Stimulated activated CD4-positive, alpha-beta T cell treated with anti-CD3 and anti-CD28 coated beads, Interleukin-15, amount 100 ng/mL, for 48 hours (primary cell): Measurements from ENCODE around the gene PLEK.
"Not testable (repeated sequence)": the region's sequence is repeated elsewhere in the genome, so short reads cannot be mapped to it uniquely, and the experiment has no call there.

Source experiments
- DNase-seq, 2 donors: peaks; one replicate each; pipeline ENCODE4 v3.0.0-alpha.2; 2020; ENCODE audit warnings: low read depth in 2 of 2

PLEK gene, protein sequence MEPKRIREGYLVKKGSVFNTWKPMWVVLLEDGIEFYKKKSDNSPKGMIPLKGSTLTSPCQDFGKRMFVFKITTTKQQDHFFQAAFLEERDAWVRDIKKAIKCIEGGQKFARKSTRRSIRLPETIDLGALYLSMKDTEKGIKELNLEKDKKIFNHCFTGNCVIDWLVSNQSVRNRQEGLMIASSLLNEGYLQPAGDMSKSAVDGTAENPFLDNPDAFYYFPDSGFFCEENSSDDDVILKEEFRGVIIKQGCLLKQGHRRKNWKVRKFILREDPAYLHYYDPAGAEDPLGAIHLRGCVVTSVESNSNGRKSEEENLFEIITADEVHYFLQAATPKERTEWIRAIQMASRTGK

DNA sequence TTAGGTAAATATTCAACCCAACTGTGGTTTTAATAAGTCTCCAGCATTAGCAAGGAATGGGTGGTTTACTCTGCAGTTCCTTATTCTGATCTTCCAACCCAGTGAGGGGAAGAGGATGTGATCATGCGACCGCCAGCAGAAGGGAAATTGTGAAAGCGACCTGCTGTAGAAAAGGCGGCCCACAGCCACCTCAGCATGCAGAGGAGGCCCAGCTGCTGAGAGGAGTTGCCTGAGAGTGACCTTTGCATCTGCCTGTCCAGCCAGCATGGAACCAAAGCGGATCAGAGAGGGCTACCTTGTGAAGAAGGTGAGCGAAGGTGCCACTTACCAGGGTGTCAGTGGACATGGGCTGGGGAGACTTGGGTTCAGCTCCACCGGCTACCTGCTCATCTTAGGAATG, at the start of gene PLEK:
Gene PLEK, plus strand, starts transcription at position 196 of the 400 bp plus-strand sequence. Its CDS starts 70 bp downstream, at position 266.
- DNase-seq = no peak

- no peak for DNase-seq
Measured at GRCh38 chr2:68316111-68316510, 49.0 kb upstream of the PLEK start.

DNA sequence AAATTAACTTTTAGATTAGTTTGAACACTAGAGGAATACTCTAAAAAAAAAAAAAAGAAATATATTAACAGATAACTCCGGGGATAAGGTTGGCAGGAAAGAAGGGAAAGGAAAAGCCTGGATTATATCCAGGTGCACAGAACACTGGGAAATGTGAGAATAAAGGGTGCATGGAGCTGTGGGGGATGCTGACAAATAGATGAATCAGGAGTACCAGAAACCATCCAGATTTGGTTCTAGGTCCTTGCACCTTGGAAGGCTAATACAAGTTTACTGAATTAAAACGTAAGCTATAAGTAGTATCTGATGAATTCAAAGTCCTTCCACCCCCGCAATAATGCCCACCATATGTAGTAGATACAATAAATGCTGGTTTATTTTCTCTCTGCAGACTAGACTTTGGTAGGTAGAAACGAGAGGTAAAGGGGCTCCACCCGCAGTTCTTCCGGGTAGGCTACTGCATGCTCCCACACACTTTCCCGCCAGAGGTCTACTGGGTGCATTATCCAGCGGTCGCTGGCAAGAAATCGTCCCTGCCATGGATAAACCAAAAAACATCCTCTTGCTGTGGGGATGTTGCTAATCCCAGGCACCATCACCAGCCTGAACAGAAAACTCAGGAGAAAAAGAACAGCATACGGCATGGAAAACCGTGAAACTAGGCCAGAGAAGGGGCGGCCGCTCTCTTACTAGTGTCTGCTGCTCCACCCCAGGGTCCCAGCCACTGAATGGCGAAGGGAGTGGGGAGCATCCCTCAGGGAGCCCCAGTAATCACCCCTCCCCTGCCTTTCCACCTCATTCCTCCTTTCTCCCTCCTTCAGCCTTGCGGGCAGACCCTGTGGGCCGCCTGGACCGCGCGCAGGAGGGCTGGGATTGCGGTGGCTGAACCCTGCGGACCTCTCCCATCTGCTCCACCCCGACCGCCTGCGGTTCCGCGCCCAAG, 46.8 kb upstream of the PLEK start:
- no peak for DNase-seq

DNA sequence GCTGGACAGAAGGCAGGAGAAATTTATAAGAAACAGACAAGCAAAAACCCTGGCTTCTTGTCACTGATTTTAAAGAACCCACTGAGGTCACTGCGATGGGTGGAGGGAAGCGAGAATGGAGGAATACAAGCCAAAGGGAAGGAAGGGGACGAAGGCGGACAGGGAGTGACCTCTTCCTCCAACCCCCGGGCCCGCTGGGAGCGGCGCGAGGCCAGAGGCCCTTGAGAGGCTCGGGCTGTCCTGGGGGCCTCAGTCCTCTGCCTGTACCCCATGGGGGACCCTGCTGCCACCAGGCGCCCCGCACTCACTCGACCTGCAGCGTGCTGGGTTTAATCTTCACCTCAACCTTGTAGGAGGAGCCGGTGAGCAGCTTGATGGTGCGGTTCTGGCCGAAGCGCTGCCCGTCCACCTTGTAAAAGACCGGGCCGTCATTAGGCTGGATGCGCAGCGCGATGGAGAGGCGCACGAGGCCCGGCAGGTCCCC, 46.1 kb upstream of the PLEK start:
- DNase-seq = no peak

- DNase-seq = no peak
Measured at GRCh38 chr2:68319398-68320117, 45.5 kb upstream of the PLEK start, which contains the start of gene CNRIP1. TSS of gene CNRIP1 (minus strand) at chr2:68319949. CDS start at chr2:68319400, 549 bp downstream.

DNA sequence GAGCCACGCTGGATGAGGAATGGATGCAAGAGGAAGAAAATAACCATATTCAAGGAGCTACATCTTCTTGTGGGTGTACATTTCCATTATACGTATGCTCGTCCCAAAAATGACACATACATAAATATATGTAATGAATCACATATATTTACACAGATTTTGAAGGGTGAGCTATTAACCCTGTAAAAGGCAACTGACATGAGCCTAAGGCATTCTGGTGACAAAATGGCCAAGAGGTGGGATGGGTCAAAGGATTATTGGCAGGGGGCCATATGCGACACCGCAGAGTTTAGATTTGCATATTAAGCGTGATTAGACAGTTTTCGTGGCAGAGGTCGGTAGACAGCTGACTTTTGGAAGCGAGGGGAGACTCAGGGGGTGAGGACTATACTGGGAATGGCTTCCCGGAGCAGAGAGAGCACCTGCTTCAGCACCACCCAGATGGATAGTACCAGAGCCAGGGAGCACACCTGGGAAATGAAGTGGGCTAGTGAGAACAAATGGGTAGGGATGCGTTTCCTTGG, 44.9 kb upstream of the PLEK start:
- DNase-seq = no peak

GRCh38 chr2:68325056-68325455, 40.0 kb upstream of the PLEK start:
- DNase-seq = no peak

DNA sequence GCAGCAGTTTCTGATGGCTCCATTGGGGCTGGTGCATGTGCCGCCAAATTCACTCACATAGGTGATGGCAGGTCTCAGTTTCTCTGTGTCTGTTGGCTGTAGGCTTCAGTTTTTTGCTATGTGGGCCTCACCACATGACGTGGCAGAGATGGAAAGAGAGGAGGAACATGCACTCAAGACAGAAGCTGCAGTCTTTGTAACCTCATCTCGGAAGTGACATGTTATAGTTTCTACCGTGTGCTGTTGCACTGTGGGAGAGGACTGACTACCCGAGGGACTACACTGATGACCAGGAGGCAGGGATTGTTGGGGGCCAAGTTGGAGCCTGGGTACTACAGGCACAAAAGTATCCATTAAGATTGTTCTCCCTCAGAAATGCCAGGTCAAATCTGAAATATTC, 36.2 kb upstream of the PLEK start:
- DNase-seq = no peak

DNA sequence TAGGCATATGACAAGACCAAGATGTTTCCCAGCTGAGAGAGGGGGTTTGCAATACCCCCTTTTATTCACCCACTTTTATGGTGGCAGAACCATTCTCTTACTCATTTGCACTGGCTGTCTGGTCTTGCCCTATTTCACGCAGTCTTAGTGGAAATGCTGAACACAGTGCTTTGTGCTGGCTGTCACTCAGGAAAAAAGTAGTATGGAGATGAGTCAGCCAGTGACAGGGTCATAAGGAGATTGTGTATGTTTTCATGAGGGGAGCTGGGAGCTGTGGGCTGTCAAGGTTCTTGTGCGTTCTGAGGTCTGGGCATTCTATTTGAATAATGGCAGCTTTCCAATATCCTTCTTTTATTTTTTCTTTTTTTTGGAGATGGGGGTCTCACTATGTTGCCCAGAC, 34.4 kb upstream of the PLEK start:
- no peak for DNase-seq

GRCh38 chr2:68333009-68333408, 32.1 kb upstream of the PLEK start:
- no peak for DNase-seq

GRCh38 chr2:68333931-68334330, 31.2 kb upstream of the PLEK start:
- no peak for DNase-seq

GRCh38 chr2:68336192-68336591, 28.9 kb upstream of the PLEK start:
- DNase-seq = no peak

GRCh38 chr2:68340226-68341061, 24.6 kb upstream of the PLEK start:
- no peak for DNase-seq

DNA sequence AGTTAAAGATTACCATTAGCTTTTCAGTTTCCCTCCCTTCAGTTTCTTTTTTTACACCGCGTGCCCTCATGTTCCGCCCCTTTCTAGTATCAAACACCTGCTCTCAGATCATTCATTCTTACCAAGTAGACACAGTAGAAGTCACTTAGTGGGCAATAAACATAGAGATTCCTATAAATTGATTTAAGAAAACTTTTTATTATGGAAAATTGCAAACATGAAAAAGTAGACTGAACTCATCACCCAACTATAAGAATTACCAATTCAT, 24.1 kb upstream of the PLEK start:
- no peak for DNase-seq

- DNase-seq = no peak
Measured at GRCh38 chr2:68341583-68341982, 23.5 kb upstream of the PLEK start.

DNA sequence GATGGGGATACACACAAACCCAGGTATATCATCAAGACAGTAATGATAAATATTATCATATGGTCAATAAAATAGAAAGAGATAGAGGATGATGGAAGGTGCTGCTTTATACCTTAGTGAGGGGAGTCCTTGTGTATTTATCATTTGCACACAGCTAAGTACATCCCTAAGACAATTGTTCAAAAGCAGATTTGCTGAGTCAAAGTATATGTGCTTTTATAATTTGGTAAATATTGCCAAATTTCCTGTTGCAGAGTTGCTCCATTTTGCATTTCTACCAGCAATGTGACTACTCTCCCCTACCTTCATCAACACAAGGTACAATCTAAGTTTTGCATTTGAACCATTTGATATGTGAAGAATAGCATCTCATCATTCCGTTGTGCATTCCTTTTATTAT, 22.6 kb upstream of the PLEK start:
- no peak for DNase-seq

- DNase-seq = no peak
Measured at GRCh38 chr2:68344031-68344430, 21.1 kb upstream of the PLEK start.

DNA sequence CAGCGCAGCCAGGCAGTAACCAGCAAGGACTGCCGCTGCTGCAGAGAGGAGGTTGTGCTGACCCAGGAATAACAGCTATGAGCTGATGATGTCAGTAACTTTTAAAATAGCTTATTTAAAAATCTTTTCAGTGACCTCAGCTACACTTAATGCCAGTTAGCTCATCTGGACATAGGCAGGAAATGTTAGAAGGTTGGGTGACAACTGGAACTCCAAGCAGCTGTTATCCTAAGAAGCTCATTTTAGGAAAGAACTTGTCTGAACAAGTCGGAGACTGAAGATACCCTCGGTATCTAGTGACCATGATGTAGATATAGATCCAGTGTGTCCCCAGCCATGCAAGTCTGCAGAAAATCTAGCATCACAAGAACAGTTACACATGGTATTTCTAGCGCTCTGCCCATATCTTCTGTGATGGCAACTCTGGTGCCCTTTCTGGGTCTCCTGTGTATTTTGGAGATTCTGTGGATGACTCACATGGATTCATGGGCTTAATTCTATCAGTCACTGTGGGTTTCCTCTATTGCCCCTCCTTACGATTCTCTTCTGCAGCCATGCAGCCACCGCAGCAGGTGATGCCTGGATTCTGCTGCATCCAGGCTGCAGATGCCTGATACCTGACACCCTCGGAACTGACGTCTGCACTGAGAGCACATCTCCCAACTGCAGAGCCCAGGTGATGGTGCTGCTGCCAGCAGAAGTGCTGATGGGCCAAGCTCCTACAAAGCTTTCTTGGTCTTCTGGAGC, 19.8 kb upstream of the PLEK start:
- no peak for DNase-seq

GRCh38 chr2:68349091-68349490, 16.0 kb upstream of the PLEK start:
- DNase-seq = not testable (repeated sequence)

- no peak for DNase-seq
Measured at GRCh38 chr2:68351997-68352396, 13.1 kb upstream of the PLEK start.
